Fibroblast of lung (primary cell): ENCODE data around the gene DAPK1. TPM values are rescaled to one million over a fixed set of nuclear protein-coding genes. Genes with fewer than 3 reads are reported as not detected.

Source experiments
- DNase-seq, 2 donors: peaks; one replicate each; pipeline versions ENCODE4 v3.0.0 to v3.0.0-alpha.2; 2010; ENCODE audit warnings: low read depth in 2 of 2
- H2AFZ ChIP-seq: 2 replicates; pipeline ENCODE4 v1.5.1; 2012; ENCODE audit warnings: low read length, control low read depth, inconsistent platforms
- H3K27ac ChIP-seq: 2 replicates; pipeline ENCODE4 v1.5.1; 2011; ENCODE audit warnings: low read length, control low read depth; ENCODE audit not compliant: insufficient read depth
- H3K27me3 ChIP-seq: 2 replicates; pipeline ENCODE4 v1.5.1; 2011; ENCODE audit warnings: mild to moderate bottlenecking, low read length; ENCODE audit not compliant: control insufficient read depth, insufficient read depth
- H3K36me3 ChIP-seq: 2 replicates; pipeline ENCODE4 v1.5.1; 2011; ENCODE audit warnings: low read length; ENCODE audit not compliant: control insufficient read depth, insufficient read depth
- H3K4me1 ChIP-seq: 2 replicates; pipeline ENCODE4 v1.5.1; 2011; ENCODE audit warnings: low read length; ENCODE audit not compliant: control insufficient read depth, insufficient read depth; ENCODE audit errors: extremely low read depth
- H3K4me2 ChIP-seq: 2 replicates; pipeline ENCODE4 v1.5.1; 2011; ENCODE audit warnings: low read length, control low read depth; ENCODE audit not compliant: insufficient read depth; ENCODE audit errors: extremely low read depth
- H3K4me3 ChIP-seq, 4 experiments: fragments of 200-600 bp in 1 of 4; sonication (generic) in 1 of 4; replicated peaks in 1 of 4; 2 replicates each; pipeline ENCODE4 v1.5.1; 2011 to 2016; ENCODE audit warnings: low read length in 4 of 4, low read depth in 3 of 4, mild to moderate bottlenecking in 3 of 4, control low read depth in 2 of 4, inconsistent platforms in 1 of 4, mixed read lengths in 1 of 4; ENCODE audit not compliant: insufficient read depth in 1 of 4; ENCODE audit errors: control extremely low read depth in 1 of 4
- H3K79me2 ChIP-seq: 2 replicates; pipeline ENCODE4 v1.5.1; 2012; ENCODE audit warnings: mild to moderate bottlenecking, low read length, inconsistent platforms; ENCODE audit not compliant: control insufficient read depth, insufficient read depth
- H3K9ac ChIP-seq: 2 replicates; pipeline ENCODE4 v1.5.1; 2011; ENCODE audit warnings: mild to moderate bottlenecking, low read length, control low read depth; ENCODE audit not compliant: insufficient read depth
- H3K9me3 ChIP-seq: 2 replicates; pipeline ENCODE4 v1.5.1; 2012; ENCODE audit warnings: low read depth, low read length; ENCODE audit not compliant: control insufficient read depth, insufficient read depth
- H4K20me1 ChIP-seq: 2 replicates; pipeline ENCODE4 v1.5.1; 2011; ENCODE audit warnings: low read length; ENCODE audit not compliant: control insufficient read depth, insufficient read depth; ENCODE audit errors: extremely low read depth
- CTCF ChIP-seq, 2 donors: IDR thresholded peaks in 1 of 2; conservative IDR thresholded peaks in 1 of 2; 1 replicate in 1 of 2; 2 replicates in 1 of 2; pipeline ENCODE4 v1.5.1; 2011 to 2012; ENCODE audit warnings: low read length in 2 of 2, control low read depth in 1 of 2, inconsistent platforms in 1 of 2, low read depth in 1 of 2, mild to moderate bottlenecking in 1 of 2
- EZH2 ChIP-seq: IDR thresholded peaks from 2 replicates; pipeline ENCODE4 v1.5.1; 2012; ENCODE audit warnings: low read length, control low read depth, mild to moderate bottlenecking; ENCODE audit errors: missing control alignments
- polyA plus RNA-seq, 2 donors: library from polyadenylated mRNA; depleted of rRNA in 1 of 2; stranded (reverse) in 1 of 2; unstranded in 1 of 2; fragments of >200 nt; gene quantifications; 2 replicates each; pipeline ENCODE4 v1.2.1, GENCODE V29; 2011 to 2012; ENCODE audit warnings: missing spikeins in 1 of 2
- total RNA-seq: library from RNA; depleted of rRNA; stranded (reverse); fragments of >200 nt; gene quantifications from 2 replicates; pipeline ENCODE4 v1.2.1, GENCODE V29; 2014

DAPK1 gene
- total and polyA plus RNA-seq, 2 donors (not counting 1 experiment from before 2014, with no cell fraction given), result 1.1 to 15.5 TPM

GRCh38 chr9:87657893-87658292, 160.2 kb downstream of the DAPK1 start:
- peaks cover 2% of the 10 kb centered on the region for H3K4me1 ChIP-seq
- no peaks in the 10 kb centered on the region for H4K20me1 ChIP-seq
- no peaks in the 10 kb centered on the region for H3K36me3 ChIP-seq
- no peaks in the 10 kb centered on the region for H3K27me3 ChIP-seq
- no peak overlapping the region for H2AFZ ChIP-seq
- H3K4me2 ChIP-seq, result no peak overlapping the region
- no peak overlapping the region for H3K4me3 ChIP-seq
- H3K79me2 ChIP-seq, result no peaks in the 10 kb centered on the region
- no peak for TF ChIP-seq CTCF (conservative IDR thresholded peaks at IDR 0.05 in 1 of 2, IDR thresholded peaks at IDR 0.05 in 1 of 2; ENCODE audit: low read depth in 1 of 2, low read length in 2 of 2)
- TF ChIP-seq EZH2, result no peak
- no peak overlapping the region for H3K9ac ChIP-seq
- H3K27ac ChIP-seq, result no peak overlapping the region
- no peaks in the 10 kb centered on the region for H3K9me3 ChIP-seq
- DNase-seq, result no peak

- Histone ChIP-seq H3K4me1 (peaks cover 2% of the 10 kb centered on the region), H3K4me2 (no peak overlapping the region), H2AFZ (no peak overlapping the region), H3K27ac (no peak overlapping the region), H3K4me3 (no peak overlapping the region), H3K9ac (no peak overlapping the region), H3K9me3 (no peaks in the 10 kb centered on the region), H4K20me1 (no peaks in the 10 kb centered on the region), H3K79me2 (no peaks in the 10 kb centered on the region), H3K36me3 (no peaks in the 10 kb centered on the region), H3K27me3 (no peaks in the 10 kb centered on the region)
- DNase-seq, result no peak
- no peak for TF ChIP-seq EZH2
- no peak for TF ChIP-seq CTCF (conservative IDR thresholded peaks at IDR 0.05 in 1 of 2, IDR thresholded peaks at IDR 0.05 in 1 of 2; ENCODE audit: low read depth in 1 of 2, low read length in 2 of 2)
These were observed 160.8 kb downstream of the DAPK1 start for GRCh38 chr9:87658511-87658910.

- Histone ChIP-seq H3K4me2 (no peak overlapping the region), H3K9me3 (no peaks in the 10 kb centered on the region), H3K79me2 (no peaks in the 10 kb centered on the region), H4K20me1 (no peaks in the 10 kb centered on the region), H3K27ac (no peak overlapping the region), H2AFZ (no peak overlapping the region), H3K9ac (no peak overlapping the region), H3K27me3 (no peaks in the 10 kb centered on the region), H3K36me3 (no peaks in the 10 kb centered on the region), H3K4me3 (no peak overlapping the region), H3K4me1 (peaks cover 2% of the 10 kb centered on the region)
- DNase-seq, result no peak
- no peak for TF ChIP-seq CTCF (conservative IDR thresholded peaks at IDR 0.05 in 1 of 2, IDR thresholded peaks at IDR 0.05 in 1 of 2; ENCODE audit: low read depth in 1 of 2, low read length in 2 of 2)
- TF ChIP-seq EZH2, result no peak
These were observed 162.1 kb downstream of the DAPK1 start for GRCh38 chr9:87659534-87660419.
